ENCODE data around the gene COX19.

DNA sequence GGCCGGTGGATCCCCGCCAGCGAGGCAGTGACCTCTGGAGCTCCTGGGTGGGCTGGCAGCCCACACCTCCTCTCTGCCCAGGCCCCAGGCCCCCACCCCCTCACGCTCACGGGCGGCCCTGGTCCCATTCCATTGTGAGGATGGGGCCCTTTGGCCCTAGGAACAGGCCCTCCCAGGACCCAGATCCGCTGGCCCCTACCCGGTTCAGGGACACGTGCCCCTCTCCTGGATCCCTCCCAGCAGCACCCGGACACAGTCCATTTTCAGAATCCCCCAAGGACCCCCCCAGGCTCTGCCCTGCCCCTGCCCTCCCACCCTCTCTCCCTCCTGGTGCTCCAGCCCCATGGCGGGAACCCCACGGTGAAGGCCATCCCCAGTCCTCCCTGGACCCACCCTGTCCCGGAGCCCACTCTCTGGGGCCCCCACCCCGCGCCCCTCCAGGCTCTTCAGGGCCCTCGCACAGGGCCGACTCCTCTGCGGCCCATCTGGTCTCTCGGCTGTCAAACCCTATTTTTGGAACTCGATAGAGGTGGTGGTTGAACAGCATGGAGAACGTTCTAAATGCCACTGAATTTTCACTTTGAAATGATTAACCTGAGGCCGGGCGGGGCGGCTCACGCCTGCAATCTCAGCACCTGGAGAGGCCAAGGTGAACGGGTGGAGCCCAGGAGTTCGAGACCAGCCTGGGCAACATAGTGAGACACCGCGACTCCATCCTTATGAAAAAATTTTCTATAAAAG, 28.9 kb downstream of the COX19 start:
- TF ChIP-seq, protein P1, sequence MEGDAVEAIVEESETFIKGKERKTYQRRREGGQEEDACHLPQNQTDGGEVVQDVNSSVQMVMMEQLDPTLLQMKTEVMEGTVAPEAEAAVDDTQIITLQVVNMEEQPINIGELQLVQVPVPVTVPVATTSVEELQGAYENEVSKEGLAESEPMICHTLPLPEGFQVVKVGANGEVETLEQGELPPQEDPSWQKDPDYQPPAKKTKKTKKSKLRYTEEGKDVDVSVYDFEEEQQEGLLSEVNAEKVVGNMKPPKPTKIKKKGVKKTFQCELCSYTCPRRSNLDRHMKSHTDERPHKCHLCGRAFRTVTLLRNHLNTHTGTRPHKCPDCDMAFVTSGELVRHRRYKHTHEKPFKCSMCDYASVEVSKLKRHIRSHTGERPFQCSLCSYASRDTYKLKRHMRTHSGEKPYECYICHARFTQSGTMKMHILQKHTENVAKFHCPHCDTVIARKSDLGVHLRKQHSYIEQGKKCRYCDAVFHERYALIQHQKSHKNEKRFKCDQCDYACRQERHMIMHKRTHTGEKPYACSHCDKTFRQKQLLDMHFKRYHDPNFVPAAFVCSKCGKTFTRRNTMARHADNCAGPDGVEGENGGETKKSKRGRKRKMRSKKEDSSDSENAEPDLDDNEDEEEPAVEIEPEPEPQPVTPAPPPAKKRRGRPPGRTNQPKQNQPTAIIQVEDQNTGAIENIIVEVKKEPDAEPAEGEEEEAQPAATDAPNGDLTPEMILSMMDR (IDR thresholded peaks at IDR 0.05), result no peak
- no peak for TF ChIP-seq EP300 (IDR thresholded peaks at IDR 0.05; ENCODE audit: low read depth)
